ENCODE results near the gene LEFTY1. TPM values are rescaled to one million over a fixed set of nuclear protein-coding genes. Genes with fewer than 3 reads are reported as not detected.

The LEFTY1 gene
- total RNA-seq, 1 donor from 2014 or later: 0.28 TPM

DNA sequence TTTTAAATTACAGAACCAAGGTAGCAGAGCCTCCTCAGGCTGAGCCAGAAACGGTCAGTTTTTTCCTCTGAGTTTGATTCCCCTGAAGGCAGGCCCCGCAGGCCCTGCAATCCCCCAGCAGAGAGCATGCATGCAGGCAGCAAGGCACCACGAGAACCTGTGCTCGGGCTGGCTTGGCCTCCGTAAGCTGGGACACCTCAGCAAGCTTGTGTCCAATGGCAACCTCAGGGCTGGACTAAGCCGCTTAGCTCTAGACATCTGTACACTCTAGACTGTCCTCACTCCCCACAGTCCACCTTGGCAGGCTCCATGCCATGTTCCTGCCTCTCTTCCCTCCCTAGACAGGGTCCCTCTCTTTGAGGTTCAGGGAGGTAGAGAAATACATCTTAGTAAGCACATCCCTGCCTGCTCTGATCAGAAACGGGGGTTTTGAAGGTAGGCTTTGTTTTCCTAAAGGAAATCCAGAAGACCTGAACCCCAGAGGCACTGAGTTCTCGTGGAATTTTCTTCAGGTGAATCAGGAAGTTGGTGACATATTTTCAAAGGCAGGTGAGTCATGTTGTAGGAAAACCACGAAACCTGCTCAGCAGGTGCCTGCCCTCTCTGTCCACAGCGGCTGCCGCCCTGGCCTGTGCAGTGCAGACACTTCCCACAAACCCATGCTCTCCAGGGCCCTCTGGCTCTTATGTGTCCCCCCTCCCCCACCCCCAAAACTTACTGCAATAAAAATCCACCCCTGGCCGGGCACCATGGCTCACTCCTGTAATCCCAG is 13.7 kb downstream of the LEFTY1 start:
- Mint-ChIP-seq H3K4me3 (ENCODE audit: unreplicated experiment) (peak overlapping the region; percentile 37), H3K27ac (ENCODE audit: unreplicated experiment) (no peak overlapping the region), H3K27me3 (ENCODE audit: unreplicated experiment) (peaks cover 13% of the 10 kb centered on the region), H3K4me1 (ENCODE audit: unreplicated experiment) (peaks cover 33% of the 10 kb centered on the region), H3K9me3 (ENCODE audit: unreplicated experiment) (no peaks in the 10 kb centered on the region), H3K36me3 (ENCODE audit: low read depth, unreplicated experiment) (peaks cover 12% of the 10 kb centered on the region)
- TF ChIP-seq, protein P1, sequence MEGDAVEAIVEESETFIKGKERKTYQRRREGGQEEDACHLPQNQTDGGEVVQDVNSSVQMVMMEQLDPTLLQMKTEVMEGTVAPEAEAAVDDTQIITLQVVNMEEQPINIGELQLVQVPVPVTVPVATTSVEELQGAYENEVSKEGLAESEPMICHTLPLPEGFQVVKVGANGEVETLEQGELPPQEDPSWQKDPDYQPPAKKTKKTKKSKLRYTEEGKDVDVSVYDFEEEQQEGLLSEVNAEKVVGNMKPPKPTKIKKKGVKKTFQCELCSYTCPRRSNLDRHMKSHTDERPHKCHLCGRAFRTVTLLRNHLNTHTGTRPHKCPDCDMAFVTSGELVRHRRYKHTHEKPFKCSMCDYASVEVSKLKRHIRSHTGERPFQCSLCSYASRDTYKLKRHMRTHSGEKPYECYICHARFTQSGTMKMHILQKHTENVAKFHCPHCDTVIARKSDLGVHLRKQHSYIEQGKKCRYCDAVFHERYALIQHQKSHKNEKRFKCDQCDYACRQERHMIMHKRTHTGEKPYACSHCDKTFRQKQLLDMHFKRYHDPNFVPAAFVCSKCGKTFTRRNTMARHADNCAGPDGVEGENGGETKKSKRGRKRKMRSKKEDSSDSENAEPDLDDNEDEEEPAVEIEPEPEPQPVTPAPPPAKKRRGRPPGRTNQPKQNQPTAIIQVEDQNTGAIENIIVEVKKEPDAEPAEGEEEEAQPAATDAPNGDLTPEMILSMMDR (IDR thresholded peaks at IDR 0.05; ENCODE audit: unreplicated experiment): no peak
- DNase-seq (ENCODE audit: low spot score): no peak

DNA sequence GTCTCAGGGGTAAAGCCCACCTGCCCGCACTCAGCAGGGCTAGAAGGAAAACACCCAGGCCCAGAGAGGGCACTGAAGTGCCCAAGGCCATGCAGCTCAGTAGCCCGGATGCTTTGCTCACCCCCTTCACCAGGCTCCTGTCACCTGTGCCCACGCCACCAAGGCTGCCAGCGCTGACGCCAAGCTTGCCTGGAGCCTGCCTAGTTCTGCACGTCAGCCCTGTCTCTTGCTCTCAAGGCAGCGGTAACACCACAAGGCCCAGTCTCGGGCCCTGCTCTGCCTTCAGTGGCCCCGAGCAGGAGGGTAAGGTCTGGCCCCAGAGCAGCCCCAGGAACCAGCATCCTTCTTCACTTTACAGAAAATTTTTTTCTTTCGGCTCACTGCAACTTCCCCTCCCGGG is 14.5 kb downstream of the LEFTY1 start:
- H3K27ac Mint-ChIP-seq (ENCODE audit: unreplicated experiment): no peak overlapping the region
- no peak for DNase-seq (ENCODE audit: low spot score)
- H3K27me3 Mint-ChIP-seq (ENCODE audit: unreplicated experiment): peaks cover 13% of the 10 kb centered on the region
- no peaks in the 10 kb centered on the region for H3K9me3 Mint-ChIP-seq (ENCODE audit: unreplicated experiment)
- peaks cover 28% of the 10 kb centered on the region for H3K4me1 Mint-ChIP-seq (ENCODE audit: unreplicated experiment)
- TF ChIP-seq, protein P1 (IDR thresholded peaks at IDR 0.05; ENCODE audit: unreplicated experiment): no peak
- H3K36me3 Mint-ChIP-seq (ENCODE audit: low read depth, unreplicated experiment): peaks cover 10% of the 10 kb centered on the region
- H3K4me3 Mint-ChIP-seq (ENCODE audit: unreplicated experiment): no peak overlapping the region

DNA sequence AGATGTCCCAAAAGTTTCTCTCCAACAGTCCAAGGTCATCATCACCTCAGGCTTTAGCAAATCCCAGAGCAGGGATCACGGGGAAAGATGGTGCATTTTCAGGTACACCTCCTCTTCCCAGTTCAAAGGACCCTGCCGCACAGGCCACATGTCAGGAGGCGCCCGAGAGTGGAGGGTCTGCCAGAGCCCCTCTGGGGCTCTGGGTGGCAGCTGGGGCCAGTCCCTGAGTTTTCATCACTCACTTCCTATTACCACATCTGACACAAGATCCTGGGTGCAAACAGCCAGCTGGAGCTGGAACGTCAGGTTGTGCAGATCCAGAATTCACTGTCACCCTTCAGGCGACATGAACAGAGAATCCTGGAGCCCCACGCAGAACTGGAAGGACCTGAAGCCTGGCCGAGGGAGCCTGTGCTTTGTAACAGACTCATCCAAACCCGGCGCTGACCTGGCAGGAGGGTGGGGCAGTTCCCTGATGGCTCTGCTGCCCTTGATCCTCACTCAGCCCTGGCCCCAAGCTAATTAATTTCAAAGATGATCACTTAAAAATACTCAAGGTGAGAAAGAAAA is 15.6 kb downstream of the LEFTY1 start:
- no peak for DNase-seq (ENCODE audit: low spot score)
- TF ChIP-seq, protein P1 (IDR thresholded peaks at IDR 0.05; ENCODE audit: unreplicated experiment): no peak
- peaks cover 13% of the 10 kb centered on the region for H3K27me3 Mint-ChIP-seq (ENCODE audit: unreplicated experiment)
- H3K4me1 Mint-ChIP-seq (ENCODE audit: unreplicated experiment): peaks cover 17% of the 10 kb centered on the region
- H3K36me3 Mint-ChIP-seq (ENCODE audit: low read depth, unreplicated experiment): peaks cover 17% of the 10 kb centered on the region
- no peaks in the 10 kb centered on the region for H3K9me3 Mint-ChIP-seq (ENCODE audit: unreplicated experiment)
- peak overlapping the region; percentile 22 for H3K4me3 Mint-ChIP-seq (ENCODE audit: unreplicated experiment)
- no peak overlapping the region for H3K27ac Mint-ChIP-seq (ENCODE audit: unreplicated experiment)

DNA sequence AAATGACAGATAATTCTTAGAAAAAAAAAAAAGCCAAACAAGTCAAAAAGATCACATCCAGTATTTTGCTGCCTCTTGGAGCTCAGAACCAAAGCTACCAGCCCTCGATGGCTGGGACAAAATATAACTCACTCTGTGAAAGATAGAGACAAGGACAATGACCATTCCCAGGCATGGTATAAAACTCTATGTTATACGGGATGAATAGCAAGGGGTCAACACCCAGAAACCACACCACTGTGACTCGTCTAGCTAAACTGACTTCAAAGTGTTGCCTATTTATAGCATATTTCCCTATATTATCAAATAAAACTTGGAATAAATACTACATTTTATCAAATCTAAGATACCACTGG is 16.9 kb downstream of the LEFTY1 start:
- Mint-ChIP-seq H3K27ac (ENCODE audit: unreplicated experiment) (no peak overlapping the region), H3K4me1 (ENCODE audit: unreplicated experiment) (peaks cover 5% of the 10 kb centered on the region), H3K9me3 (ENCODE audit: unreplicated experiment) (no peaks in the 10 kb centered on the region), H3K27me3 (ENCODE audit: unreplicated experiment) (peaks cover 11% of the 10 kb centered on the region), H3K36me3 (ENCODE audit: low read depth, unreplicated experiment) (peaks cover 24% of the 10 kb centered on the region), H3K4me3 (ENCODE audit: unreplicated experiment) (no peak overlapping the region)
- TF ChIP-seq, protein P1 (IDR thresholded peaks at IDR 0.05; ENCODE audit: unreplicated experiment): no peak
- DNase-seq (ENCODE audit: low spot score): no peak

Data from endothelial cell (in vitro differentiated cells).